ENCODE results near the gene AGAP2. TPM values are rescaled to one million over a fixed set of nuclear protein-coding genes. Genes with fewer than 3 reads are reported as not detected.

Gene AGAP2
- total and polyA plus RNA-seq, 9 of the 15 experiments (the other 6 are each of a cell fraction or from before 2014, with no cell fraction given): 0.04 to 0.77 (median 0.28) TPM; not detected in 1

GRCh38 chr12:57779736-57780135, 41.2 kb upstream of the AGAP2 start:
- Histone ChIP-seq H3K4me1 (replicated peaks in 1 of 2; ENCODE audit: control insufficient read depth in 2 of 2, insufficient read depth in 2 of 2, low read length in 2 of 2) (peaks cover 8 to 12% of the 10 kb centered on the region in 2 experiments; a peak in 4 of 5 replicates), H3K9me3 (replicated peaks; ENCODE audit: control insufficient read depth, insufficient read depth, low read depth, low read length) (no peaks in the 10 kb centered on the region), H2AFZ (ENCODE audit: low read depth, low read length) (no peak overlapping the region), H3K27me3 (ENCODE audit: control insufficient read depth in 2 of 2, insufficient read depth in 2 of 2, low read length in 2 of 2) (no peaks in the 10 kb centered on the region), H3K36me3 (ENCODE audit: control insufficient read depth, insufficient read depth, low read length) (peaks cover 30% of the 10 kb centered on the region), H3K9ac (ENCODE audit: insufficient read depth in 1 of 2, low read depth in 2 of 2, low read length in 2 of 2) (0 out of 4 replicates have a peak overlapping the region, but pooled peaks of 1 of the 2 experiments have one; percentile 48), H3K9me1 (ENCODE audit: control insufficient read depth, insufficient read depth, low read length) (no peaks in the 10 kb centered on the region), H3K27ac (ENCODE audit: extremely low read depth, low read depth, low read length) (no peak overlapping the region), H3K4me2 (ENCODE audit: insufficient read depth, low read length) (no peak overlapping the region), H4K20me1 (replicated peaks; ENCODE audit: control insufficient read depth, insufficient read depth, low read length) (no peaks in the 10 kb centered on the region), H3K4me3 (no peak overlapping the region), H3K79me2 (ENCODE audit: control insufficient read depth, insufficient read depth, low read length) (peaks cover 22% of the 10 kb centered on the region)
- ChIA-PET POLR2A (interaction anchor here (0.7 to 1.3 kb wide), 3 partner anchors 9 to 23 kb away, joined by 3 to 4 read pairs (median 3); no protein-coding TSS in a partner anchor), CTCF (ENCODE audit: low intra/inter-chr PET ratio) (no interaction called here)
- BruUV-seq (replicated peaks): no TSS peak
- FAIRE-seq: no peak
- in situ Hi-C loops (cut with MboI): no loop called here
- DNase-seq (ENCODE audit: extremely low read depth in 1 of 4, low spot score in 3 of 4): no peak
- intact Hi-C loops (cut with micrococcal nuclease): no loop called here
- WGBS (ENCODE audit: insufficient coverage, low coverage, missing lambda C conversion rate): 50% methylated on average over 1 of the region's 1 CpG
- TF ChIP-seq HLTF (IDR thresholded peaks at IDR 0.05) (no peak), POLR2B (IDR thresholded peaks at IDR 0.05; ENCODE audit: low read depth, partially characterized antibody) (no peak), MBD2 (IDR thresholded peaks at IDR 0.05; ENCODE audit: borderline replicate concordance, low read depth) (no peak)
- TF ChIP-seq, protein P1, sequence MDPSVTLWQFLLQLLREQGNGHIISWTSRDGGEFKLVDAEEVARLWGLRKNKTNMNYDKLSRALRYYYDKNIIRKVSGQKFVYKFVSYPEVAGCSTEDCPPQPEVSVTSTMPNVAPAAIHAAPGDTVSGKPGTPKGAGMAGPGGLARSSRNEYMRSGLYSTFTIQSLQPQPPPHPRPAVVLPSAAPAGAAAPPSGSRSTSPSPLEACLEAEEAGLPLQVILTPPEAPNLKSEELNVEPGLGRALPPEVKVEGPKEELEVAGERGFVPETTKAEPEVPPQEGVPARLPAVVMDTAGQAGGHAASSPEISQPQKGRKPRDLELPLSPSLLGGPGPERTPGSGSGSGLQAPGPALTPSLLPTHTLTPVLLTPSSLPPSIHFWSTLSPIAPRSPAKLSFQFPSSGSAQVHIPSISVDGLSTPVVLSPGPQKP (CRISPR knock-in tag; IDR thresholded peaks at IDR 0.05): no peak
- ATAC-seq: no peak

- 77% methylated on average over 6 of the region's 7 CpGs for WGBS (ENCODE audit: insufficient coverage, low coverage, missing lambda C conversion rate)
- Histone ChIP-seq H2AFZ (ENCODE audit: low read depth, low read length) (no peak overlapping the region), H3K9ac (ENCODE audit: insufficient read depth in 1 of 2, low read depth in 2 of 2, low read length in 2 of 2) (no peak overlapping the region), H3K4me2 (ENCODE audit: insufficient read depth, low read length) (no peak overlapping the region), H3K79me2 (ENCODE audit: control insufficient read depth, insufficient read depth, low read length) (peaks cover 13% of the 10 kb centered on the region), H3K9me1 (ENCODE audit: control insufficient read depth, insufficient read depth, low read length) (no peaks in the 10 kb centered on the region), H3K4me1 (replicated peaks in 1 of 2; ENCODE audit: control insufficient read depth in 2 of 2, insufficient read depth in 2 of 2, low read length in 2 of 2) (peaks cover 7 to 10% of the 10 kb centered on the region in 2 experiments; a peak in 4 of 5 replicates), H3K9me3 (replicated peaks; ENCODE audit: control insufficient read depth, insufficient read depth, low read depth, low read length) (no peaks in the 10 kb centered on the region), H3K4me3 (no peak overlapping the region), H3K36me3 (ENCODE audit: control insufficient read depth, insufficient read depth, low read length) (peaks cover 23% of the 10 kb centered on the region; the same call in 2 of the 3 replicates), H3K27me3 (ENCODE audit: control insufficient read depth in 2 of 2, insufficient read depth in 2 of 2, low read length in 2 of 2) (no peaks in the 10 kb centered on the region), H3K27ac (ENCODE audit: extremely low read depth, low read depth, low read length) (no peak overlapping the region), H4K20me1 (replicated peaks; ENCODE audit: control insufficient read depth, insufficient read depth, low read length) (no peaks in the 10 kb centered on the region)
- POLR2A ChIA-PET: no interaction called here
- no TSS peak for BruUV-seq (replicated peaks)
- intact Hi-C loops (cut with micrococcal nuclease): no loop called here
- FAIRE-seq (no peak), ATAC-seq (no peak), DNase-seq (ENCODE audit: extremely low read depth in 1 of 4, low spot score in 3 of 4) (no peak)
- CTCF ChIA-PET (ENCODE audit: low intra/inter-chr PET ratio): interaction anchor here (0.8 kb wide), 1 partner anchor 127 kb away, joined by 6 read pairs; no protein-coding TSS in a partner anchor
- in situ Hi-C loops (cut with MboI): no loop called here
- TF ChIP-seq SNIP1 (IDR thresholded peaks at IDR 0.05; ENCODE audit: low read depth): no peak
- no peak for TF ChIP-seq ZBED1 (IDR thresholded peaks at IDR 0.05)
- TF ChIP-seq PML (IDR thresholded peaks at IDR 0.05; ENCODE audit: low read length): no peak
- no peak for TF ChIP-seq ARHGAP35 (IDR thresholded peaks at IDR 0.05; ENCODE audit: partially characterized antibody)
- no peak for TF ChIP-seq ZNF75A (CRISPR knock-in tag; IDR thresholded peaks at IDR 0.05)
- no peak for TF ChIP-seq GTF2B (IDR thresholded peaks at IDR 0.05; ENCODE audit: extremely low read depth, insufficient read length)
- TF ChIP-seq, protein P2, sequence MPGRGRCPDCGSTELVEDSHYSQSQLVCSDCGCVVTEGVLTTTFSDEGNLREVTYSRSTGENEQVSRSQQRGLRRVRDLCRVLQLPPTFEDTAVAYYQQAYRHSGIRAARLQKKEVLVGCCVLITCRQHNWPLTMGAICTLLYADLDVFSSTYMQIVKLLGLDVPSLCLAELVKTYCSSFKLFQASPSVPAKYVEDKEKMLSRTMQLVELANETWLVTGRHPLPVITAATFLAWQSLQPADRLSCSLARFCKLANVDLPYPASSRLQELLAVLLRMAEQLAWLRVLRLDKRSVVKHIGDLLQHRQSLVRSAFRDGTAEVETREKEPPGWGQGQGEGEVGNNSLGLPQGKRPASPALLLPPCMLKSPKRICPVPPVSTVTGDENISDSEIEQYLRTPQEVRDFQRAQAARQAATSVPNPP (IDR thresholded peaks at IDR 0.05; ENCODE audit: borderline replicate concordance, insufficient read depth, insufficient read length): no peak
- TF ChIP-seq COPS2 (conservative IDR thresholded peaks at IDR 0.05): no peak
- no peak for TF ChIP-seq ZNF121 (CRISPR knock-in tag; conservative IDR thresholded peaks at IDR 0.05)
- TF ChIP-seq RB1 (IDR thresholded peaks at IDR 0.05; ENCODE audit: low read depth): no peak
Measured at GRCh38 chr12:57777911-57778310, 39.4 kb upstream of the AGAP2 start.
